ENCODE results near the gene PTP4A1.

Gene PTP4A1

DNA sequence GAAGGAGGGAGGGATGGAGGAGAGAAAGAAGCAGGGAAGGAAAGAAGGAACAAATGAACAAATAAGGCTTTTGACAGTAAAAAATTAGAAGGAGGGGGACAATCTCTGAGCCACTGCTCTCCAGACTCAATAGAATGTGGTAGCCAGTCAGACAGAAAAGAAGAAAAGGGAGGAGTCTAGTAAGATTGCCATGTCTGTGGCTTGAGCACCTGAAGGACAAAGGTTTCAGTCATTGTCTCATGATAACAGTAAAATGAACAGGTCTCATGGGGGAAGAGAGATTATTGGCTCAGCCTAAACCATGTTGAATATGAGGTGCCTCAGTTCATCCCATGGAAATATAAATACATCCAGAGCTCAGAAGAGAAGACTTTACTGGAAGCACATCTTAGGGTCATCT is 14.0 kb upstream of the PTP4A1 start:
- no peak for DNase-seq

DNA sequence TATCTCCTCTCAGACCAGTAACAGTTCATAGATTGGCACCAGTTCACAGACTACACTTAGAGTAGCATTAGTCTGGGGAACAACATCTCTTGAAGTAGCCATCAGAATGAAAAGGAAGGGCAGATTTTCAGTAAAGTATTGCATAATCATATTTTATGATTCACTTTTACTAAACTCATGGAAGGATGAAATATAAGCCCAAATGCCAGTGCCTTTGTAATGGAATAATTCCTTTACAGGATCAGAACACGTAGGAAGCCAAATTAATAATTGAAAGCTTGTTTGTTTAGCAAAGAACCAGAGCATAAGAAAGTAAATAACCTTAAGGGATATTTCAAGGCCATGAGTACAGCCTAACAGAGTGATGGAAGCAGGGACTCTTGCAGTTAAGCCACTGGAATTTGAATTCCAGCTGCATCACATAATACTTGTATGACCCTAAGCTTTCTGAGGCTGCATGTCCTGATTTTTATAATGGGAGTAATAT is 11.4 kb upstream of the PTP4A1 start:
- no peak for DNase-seq

GRCh38 chr6:63561288-63561687 is 11.0 kb upstream of the PTP4A1 start:
- DNase-seq = no peak

GRCh38 chr6:63563235-63563634 is 9.0 kb upstream of the PTP4A1 start:
- DNase-seq = no peak

DNA sequence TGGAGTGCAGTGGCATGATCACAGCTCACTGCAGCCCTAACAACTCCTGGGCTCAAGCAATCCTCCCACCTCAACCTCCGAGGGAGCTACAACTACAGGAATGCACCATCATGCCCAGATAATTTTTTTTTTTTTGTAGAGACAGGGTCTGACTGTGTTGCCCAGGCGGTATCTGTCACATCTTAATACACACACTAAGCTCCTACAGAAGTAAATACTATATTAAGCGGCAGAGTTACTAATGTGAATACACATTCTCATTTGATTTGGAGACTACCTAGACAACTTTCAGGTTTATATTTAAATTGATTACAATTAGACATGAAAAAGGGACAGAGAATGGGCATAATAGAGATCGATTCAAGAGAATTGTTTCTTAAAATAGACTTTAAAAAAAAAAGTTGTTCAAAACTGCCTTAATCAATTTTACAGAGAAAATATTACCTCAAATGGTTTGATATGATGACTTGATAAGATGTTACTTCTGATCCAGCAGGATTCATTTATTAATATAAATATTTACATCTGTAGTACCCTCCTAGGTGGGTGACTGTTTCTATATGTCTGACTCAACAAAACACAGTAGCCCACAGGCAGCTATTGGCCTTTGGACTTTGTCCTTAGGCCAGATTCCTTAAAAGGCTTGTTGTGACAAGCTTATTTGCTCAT is 7.1 kb upstream of the PTP4A1 start:
- no peak for DNase-seq

DNA sequence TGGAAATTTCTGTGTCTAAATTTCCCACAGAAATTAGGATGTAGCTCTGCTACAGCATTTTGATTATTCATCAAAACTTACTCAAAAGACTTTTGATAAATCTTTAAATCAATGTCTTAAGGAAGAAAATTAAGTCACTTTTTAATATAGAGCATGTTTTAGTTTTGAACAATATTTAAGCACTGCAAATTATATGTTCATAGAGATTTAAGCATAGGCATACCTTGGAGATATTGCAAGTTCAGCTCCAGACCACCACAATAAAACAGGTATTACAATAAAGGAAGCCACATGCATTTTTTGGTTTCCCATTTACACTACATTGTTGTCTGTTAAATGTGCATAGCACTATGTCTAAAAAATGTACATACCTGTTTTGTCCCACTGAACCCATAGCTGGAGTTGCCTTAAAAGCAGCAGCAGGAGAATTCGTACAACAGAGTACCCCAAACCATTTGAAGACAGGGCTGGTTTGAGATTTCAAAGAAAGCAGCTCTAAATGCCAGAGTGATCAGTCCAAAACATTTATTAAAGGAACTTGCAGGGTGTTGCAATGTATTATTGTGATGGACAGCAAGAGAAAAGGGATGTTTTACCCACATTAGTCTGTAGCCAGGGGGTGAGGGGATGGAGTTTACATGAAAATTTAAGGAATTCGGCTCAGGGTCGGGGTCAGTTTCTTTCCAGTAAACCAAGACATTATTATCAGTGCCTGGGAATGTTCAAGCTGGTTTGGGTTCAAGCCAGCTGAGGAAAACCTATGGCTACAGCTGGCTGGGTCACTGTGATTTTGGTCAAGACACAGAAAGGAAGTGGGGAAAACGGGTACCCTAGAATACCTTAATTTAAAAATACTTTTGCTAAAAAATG is 6.3 kb upstream of the PTP4A1 start:
- DNase-seq = no peak

DNA sequence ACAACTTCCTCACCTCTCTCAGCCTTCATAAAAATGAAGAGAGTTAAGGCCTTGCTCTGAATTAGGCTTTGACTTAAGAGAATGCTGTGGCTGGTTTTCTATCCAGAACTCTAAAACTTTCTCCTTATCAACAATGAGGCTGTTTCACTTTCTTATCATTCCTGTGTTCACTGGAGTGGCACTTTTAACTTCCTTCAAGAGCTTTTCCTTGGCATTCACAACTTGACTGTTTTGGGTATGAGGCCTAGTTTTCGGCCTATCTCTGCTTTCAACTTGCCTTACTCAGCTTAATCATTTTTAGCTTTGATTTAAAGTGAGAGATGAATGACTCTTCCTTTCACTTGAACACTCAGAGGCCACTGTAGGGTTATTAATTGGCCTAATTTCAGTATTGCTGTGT is 4.3 kb upstream of the PTP4A1 start:
- no peak for DNase-seq

DNA sequence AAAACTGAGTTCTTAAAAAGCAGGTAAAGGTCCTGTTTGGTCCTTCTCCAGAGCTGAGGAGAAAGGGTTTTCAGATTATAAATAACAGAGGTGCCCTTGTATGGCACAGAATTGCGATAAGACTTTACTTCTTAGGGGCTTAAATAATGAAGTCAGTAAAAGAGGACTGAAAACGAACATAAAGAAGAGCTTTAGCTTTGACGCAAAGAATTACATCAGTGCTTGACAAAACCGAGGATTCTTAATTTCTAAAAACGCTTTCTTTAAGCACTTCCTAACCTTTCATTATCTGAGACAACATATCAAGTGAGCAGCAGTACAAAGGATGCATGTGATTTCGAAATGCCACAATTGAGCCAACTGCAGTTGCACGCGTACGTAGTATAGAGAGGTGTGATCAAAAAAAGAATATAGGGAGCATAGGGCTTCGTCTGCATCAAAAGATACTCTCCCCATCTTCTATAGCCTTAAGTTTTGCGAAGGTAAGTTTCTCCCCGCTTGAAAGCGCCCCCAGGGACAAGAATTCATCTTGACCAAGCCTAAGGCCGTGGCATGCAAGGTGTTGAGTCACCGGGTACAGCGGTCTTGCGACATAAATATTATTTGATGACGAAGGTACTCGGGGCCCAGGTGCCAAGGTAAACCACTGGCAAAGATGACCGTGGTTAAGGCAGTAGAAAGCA is 778 bp upstream of the PTP4A1 start:
- no peak for DNase-seq

GRCh38 chr6:63572747-63573075 is 431 bp downstream of the PTP4A1 start:
- DNase-seq = no peak

- no peak for DNase-seq
These were observed 1.0 kb downstream of the PTP4A1 start for GRCh38 chr6:63573076-63573898.

- DNase-seq = no peak
These were observed 1.7 kb downstream of the PTP4A1 start for GRCh38 chr6:63573899-63574553.

- no peak for DNase-seq
These were observed 2.2 kb downstream of the PTP4A1 start for GRCh38 chr6:63574554-63574900.

DNA sequence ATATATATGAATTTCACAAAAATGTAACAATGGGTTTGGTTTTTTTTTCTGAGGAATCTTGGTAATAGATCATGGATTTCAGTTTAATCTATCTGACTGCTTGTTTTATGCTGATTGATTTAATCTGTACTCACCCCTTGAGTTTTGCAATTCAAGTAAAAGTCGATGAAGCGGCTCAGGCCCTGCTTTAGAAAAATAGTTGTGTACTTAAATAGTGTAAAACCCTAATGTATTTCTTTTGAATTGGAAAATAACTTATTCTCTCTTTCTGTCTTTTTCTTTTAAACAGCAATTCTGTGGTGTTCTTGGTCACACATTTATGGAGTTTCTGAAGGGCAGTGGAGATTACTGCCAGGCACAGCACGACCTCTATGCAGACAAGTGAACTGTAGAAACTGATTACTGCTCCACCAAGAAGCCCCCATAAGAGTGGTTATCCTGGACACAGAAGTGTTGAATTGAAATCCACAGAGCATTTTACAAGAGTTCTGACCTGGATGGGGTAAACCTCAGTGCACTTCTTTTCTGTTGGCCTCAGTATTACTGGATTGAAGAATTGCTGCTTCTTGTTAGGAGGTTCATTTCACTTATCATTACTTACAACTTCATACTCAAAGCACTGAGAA is 4.0 kb downstream of the PTP4A1 start:
- DNase-seq = no peak

DNA sequence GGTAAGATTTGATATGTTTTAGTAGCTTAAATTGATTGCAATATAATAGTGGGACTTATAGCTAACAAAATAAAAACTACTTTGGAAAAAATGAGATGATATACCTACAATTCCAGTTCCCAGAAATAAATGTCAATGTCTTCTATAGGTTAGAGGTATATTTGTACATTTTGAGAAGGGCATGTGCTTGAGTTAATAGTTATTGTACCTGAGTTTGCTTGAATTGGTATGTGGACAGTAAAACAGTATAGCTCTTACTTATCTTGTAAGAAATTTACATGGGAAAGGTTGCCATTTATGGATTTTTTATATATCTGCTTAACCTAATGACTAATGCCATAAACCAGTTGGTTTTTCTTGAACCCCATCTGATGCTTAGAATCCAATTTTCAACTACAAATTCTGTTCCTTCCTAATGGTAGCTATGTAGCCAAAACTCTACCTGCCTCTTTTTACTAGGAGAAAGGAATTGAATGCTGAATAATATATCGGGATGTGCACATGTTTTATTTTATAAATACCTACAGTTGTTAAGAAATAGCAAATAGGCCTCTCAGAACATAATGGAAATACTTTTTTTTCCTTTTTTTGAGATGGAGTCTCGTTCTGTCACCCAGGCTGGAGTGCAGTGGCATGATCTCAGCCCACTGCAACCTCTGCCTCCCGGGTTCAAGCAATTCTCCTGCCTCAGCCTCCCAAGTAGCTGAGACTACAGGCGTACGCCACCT is 4.9 kb downstream of the PTP4A1 start:
- no peak for DNase-seq

DNA sequence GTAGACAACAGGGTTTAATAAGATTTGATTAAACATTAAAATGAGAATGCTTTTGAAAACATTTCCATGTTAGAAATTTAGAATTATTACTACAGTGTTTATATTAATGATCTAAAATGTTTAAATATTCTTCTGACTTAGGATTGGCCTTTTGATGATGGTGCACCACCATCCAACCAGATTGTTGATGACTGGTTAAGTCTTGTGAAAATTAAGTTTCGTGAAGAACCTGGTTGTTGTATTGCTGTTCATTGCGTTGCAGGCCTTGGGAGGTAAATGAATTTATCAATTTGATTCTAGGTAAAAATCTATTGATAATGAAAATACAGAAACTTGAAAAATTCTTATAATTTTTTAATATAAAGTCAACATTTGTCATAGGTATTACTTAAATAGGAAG is 6.5 kb downstream of the PTP4A1 start:
- no peak for DNase-seq

DNA sequence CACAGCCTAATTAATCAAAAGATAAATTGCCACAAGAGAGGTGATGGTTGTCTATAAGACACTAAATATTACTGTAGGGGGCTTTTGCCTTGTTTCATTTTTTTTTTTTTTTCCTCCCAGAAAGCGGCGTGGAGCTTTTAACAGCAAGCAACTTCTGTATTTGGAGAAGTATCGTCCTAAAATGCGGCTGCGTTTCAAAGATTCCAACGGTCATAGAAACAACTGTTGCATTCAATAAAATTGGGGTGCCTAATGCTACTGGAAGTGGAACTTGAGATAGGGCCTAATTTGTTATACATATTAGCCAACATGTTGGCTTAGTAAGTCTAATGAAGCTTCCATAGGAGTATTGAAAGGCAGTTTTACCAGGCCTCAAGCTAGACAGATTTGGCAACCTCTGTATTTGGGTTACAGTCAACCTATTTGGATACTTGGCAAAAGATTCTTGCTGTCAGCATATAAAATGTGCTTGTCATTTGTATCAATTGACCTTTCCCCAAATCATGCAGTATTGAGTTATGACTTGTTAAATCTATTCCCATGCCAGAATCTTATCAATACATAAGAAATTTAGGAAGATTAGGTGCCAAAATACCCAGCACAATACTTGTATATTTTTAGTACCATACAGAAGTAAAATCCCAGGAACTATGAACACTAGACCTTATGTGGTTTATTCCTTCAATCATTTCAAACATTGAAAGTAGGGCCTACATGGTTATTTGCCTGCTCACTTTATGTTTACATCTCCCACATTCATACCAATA is 7.8 kb downstream of the PTP4A1 start:
- DNase-seq = no peak

- no peak for DNase-seq
These were observed 8.4 kb downstream of the PTP4A1 start for GRCh38 chr6:63580704-63580961.

DNA sequence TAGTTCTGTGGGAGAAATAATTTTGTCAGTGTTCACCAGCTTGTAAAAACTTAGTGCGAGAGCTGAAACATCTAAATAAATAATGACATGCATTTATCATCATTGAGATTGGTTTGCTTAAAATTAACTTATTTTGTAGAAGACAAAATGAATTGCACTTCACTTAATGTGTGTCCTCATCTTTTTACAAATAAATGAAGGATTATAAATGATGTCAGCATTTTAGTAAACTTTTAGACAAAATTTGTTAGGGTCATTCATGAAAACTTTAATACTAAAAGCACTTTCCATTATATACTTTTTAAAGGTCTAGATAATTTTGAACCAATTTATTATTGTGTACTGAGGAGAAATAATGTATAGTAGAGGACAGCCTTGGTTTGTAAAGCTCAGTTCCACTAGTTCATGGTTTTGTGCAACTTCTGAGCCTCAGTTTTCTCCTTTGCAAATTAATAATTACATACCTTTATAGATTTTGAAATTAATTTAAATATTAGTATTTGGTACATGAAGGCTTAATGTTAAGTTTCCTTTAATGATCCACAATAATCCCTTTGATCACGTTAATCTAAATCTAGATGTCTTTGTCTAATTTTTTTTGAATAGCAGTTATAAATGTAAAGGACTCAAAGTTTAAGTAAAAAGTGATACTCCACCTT is 9.2 kb downstream of the PTP4A1 start:
- no peak for DNase-seq

GRCh38 chr6:63582579-63583231 is 10.4 kb downstream of the PTP4A1 start:
- DNase-seq = no peak

GRCh38 chr6:63584125-63584514 is 11.8 kb downstream of the PTP4A1 start:
- DNase-seq = no peak

Data from cerebellar nuclear complex (tissue), 1 donor.